GM06990 (cell line): ENCODE data around the gene HERC2.
"Not testable (repeated sequence)": the region's sequence is repeated elsewhere in the genome, so short reads cannot be mapped to it uniquely, and the experiment has no call there.

Experiments used
- DNase-seq: peaks from one replicate; pipeline ENCODE4 v3.0.0-alpha.2; 2011; ENCODE audit not compliant: insufficient read length; ENCODE audit errors: extremely low read depth
- H3K27me3 ChIP-seq: replicated peaks from 2 replicates; pipeline ENCODE4 v1.6.0; 2011; ENCODE audit warnings: low read length; ENCODE audit not compliant: control insufficient read depth, insufficient read depth
- H3K36me3 ChIP-seq: 2 replicates; pipeline ENCODE4 v1.5.1; 2011; ENCODE audit warnings: low read length; ENCODE audit not compliant: control insufficient read depth, insufficient read depth
- H3K4me3 ChIP-seq: replicated peaks from 2 replicates; pipeline ENCODE4 v1.5.1; 2011; ENCODE audit warnings: low read depth, mild to moderate bottlenecking, control low read depth, low read length

Gene HERC2, protein sequence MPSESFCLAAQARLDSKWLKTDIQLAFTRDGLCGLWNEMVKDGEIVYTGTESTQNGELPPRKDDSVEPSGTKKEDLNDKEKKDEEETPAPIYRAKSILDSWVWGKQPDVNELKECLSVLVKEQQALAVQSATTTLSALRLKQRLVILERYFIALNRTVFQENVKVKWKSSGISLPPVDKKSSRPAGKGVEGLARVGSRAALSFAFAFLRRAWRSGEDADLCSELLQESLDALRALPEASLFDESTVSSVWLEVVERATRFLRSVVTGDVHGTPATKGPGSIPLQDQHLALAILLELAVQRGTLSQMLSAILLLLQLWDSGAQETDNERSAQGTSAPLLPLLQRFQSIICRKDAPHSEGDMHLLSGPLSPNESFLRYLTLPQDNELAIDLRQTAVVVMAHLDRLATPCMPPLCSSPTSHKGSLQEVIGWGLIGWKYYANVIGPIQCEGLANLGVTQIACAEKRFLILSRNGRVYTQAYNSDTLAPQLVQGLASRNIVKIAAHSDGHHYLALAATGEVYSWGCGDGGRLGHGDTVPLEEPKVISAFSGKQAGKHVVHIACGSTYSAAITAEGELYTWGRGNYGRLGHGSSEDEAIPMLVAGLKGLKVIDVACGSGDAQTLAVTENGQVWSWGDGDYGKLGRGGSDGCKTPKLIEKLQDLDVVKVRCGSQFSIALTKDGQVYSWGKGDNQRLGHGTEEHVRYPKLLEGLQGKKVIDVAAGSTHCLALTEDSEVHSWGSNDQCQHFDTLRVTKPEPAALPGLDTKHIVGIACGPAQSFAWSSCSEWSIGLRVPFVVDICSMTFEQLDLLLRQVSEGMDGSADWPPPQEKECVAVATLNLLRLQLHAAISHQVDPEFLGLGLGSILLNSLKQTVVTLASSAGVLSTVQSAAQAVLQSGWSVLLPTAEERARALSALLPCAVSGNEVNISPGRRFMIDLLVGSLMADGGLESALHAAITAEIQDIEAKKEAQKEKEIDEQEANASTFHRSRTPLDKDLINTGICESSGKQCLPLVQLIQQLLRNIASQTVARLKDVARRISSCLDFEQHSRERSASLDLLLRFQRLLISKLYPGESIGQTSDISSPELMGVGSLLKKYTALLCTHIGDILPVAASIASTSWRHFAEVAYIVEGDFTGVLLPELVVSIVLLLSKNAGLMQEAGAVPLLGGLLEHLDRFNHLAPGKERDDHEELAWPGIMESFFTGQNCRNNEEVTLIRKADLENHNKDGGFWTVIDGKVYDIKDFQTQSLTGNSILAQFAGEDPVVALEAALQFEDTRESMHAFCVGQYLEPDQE (N-terminal part only)

GRCh38 chr15:28322129-28322588 is at the start of gene HERC2:
TSS of gene HERC2 (minus strand) at chr15:28322179. CDS start at chr15:28321433, 746 bp downstream.
- H3K36me3 ChIP-seq, H3K27me3 ChIP-seq, DNase-seq: not testable (repeated sequence)
- peak within 1 kb of the TSS; percentile 45 for H3K4me3 ChIP-seq

DNA sequence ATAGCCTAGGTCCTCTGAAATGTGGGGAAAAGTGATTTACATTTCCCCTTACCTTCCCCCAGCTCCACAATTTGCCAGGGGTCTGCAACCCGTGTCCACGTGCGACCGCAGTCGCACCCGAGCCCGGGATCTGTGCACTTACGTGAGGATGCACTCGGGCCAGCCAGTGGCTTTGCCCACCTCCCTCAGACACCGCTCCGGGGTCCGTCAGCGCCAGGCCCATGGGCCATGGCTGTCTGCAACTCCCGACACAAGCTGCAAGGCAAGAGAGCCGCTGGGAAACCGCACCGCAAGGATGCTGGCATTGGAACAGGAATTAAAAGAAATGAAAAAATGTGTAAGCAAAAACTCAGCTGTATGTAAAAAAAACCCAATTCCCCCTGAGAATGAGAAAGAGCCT is 43.5 kb upstream of the HERC2 start:
- not testable (repeated sequence) for H3K36me3 ChIP-seq, H3K4me3 ChIP-seq, DNase-seq, H3K27me3 ChIP-seq

GRCh38 chr15:28357984-28358383 is 36.0 kb upstream of the HERC2 start, which contains the start of gene GOLGA6L24:
TSS of gene GOLGA6L24 (minus strand) at chr15:28358084. CDS start at chr15:28358023, 61 bp downstream.
- not testable (repeated sequence) for DNase-seq, H3K27me3 ChIP-seq, H3K4me3 ChIP-seq, H3K36me3 ChIP-seq

- H3K36me3 ChIP-seq, H3K27me3 ChIP-seq, DNase-seq: not testable (repeated sequence)
- peak overlapping the region; percentile 45 for H3K4me3 ChIP-seq
Observed at GRCh38 chr15:28321358-28322078, 461 bp downstream of the HERC2 start.

GRCh38 chr15:28319725-28320124 is 2.3 kb downstream of the HERC2 start:
- DNase-seq, H3K36me3 ChIP-seq, H3K4me3 ChIP-seq, H3K27me3 ChIP-seq: not testable (repeated sequence)

DNA sequence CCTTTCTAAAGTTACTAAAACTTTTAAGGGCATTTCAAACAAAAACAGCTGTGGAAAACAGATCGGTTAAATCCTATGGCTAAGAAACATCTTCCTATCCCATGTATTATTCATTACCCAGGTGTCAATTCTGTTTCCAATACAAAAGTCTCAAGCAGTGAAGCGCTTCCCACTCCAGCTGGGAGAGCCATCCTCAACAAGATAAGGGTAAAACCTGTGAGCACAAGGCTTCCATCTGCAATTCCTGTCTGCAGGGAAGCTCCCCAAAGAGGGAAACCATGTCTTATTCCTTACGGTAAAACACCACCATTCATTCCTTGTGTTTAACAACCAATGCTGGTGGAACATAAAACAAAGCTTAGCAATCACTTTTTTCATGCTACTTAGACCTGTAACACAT is 3.2 kb downstream of the HERC2 start:
- H3K4me3 ChIP-seq, H3K27me3 ChIP-seq, H3K36me3 ChIP-seq, DNase-seq: not testable (repeated sequence)

DNA sequence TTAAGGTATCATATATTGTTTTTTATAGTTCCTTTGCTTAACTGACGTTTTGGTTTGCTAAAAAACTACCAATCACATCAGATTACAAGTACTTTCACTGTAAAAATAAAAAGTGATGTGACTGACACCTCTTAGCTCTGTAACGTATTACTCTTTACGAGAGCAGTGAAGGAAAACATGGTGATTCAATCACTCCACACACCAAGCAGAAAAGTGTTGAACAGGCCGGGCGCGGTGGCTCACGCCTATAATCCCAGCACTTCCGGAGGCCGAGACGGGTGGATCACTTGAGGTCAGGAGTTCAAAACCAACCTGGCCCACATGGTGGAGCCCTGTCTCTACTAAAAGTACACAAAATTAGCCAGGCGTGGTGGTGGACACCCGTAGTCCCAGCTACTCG is 3.9 kb downstream of the HERC2 start:
- DNase-seq, H3K36me3 ChIP-seq, H3K27me3 ChIP-seq, H3K4me3 ChIP-seq: not testable (repeated sequence)

DNA sequence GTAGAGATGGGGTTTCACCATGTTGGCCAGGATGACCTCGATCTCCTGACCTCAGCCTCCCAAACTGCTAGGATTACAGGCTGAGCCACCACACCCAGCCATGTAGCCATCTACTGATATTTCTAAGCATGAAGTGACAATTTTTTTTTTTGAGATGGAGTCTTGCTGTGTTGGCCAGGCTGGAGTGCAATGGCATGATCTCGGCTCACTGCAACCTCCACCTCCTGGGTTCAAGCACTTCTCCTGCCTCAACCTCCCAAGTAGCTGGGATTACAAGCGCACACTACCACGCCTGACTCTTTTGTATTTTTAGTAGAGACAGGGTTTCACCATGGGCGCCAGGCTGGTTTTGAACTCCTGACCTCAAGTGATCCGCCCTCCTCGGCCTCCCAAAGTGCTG is 5.0 kb downstream of the HERC2 start:
- H3K27me3 ChIP-seq, DNase-seq, H3K4me3 ChIP-seq, H3K36me3 ChIP-seq: not testable (repeated sequence)

- not testable (repeated sequence) for DNase-seq, H3K4me3 ChIP-seq, H3K36me3 ChIP-seq, H3K27me3 ChIP-seq
Observed at GRCh38 chr15:28310454-28310853, 11.5 kb downstream of the HERC2 start.

DNA sequence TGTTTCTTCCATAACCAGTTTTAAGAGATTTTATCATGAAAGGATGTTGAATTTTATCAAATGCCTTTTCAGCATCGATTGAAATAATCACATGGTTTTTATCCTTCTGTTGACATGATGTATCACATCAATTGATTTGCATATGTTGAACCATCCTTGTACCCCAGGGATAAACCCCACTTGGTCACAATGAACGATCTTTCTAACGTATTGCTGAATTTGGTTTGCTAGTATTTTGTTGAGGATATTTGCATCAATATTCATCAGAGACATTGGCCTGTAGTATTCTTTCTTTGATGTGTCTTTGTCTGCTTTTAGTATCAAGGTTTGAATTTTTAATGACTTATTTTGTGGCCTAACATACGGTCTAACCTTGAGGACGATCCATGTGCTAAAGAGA is 13.3 kb downstream of the HERC2 start:
- not testable (repeated sequence) for DNase-seq, H3K4me3 ChIP-seq, H3K27me3 ChIP-seq, H3K36me3 ChIP-seq

DNA sequence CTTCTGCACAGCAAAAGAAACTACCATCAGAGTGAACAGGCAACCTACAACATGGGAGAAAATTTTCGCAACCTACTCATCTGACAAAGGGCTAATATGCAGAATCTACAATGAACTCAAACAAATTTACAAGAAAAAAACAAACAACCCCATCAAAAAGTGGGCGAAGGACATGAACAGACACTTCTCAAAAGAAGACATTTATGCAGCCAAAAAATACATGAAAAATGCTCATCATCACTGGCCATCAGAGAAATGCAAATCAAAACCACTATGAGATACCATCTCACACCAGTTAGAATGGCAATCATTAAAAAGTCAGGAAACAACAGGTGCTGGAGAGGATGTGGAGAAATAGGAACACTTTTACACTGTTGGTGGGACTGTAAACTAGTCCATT is 16.3 kb downstream of the HERC2 start:
- not testable (repeated sequence) for DNase-seq, H3K36me3 ChIP-seq

DNA sequence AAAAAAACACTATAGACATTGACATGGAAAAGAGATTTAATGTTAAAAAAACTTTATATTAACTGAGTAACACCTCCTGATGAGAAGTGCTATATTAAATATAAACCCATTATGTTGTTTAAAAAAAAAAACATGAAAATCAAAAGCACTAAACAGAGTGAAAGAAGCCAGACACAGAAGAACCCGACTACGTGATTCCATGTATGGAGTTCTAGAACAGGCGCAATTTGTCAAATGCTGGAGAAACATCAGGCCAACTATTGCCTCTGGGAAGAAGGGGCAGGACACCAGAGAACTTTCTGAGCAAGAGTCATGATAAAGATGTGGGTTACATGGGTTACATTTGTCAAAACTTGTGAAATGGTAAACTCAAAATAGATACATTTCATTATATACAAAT is 24.5 kb downstream of the HERC2 start:
- not testable (repeated sequence) for H3K4me3 ChIP-seq, H3K36me3 ChIP-seq, H3K27me3 ChIP-seq, DNase-seq

More for the DNA sequence above, 16.3 kb downstream of the HERC2 start:
- H3K27me3 ChIP-seq, H3K4me3 ChIP-seq: not testable (repeated sequence)

DNA sequence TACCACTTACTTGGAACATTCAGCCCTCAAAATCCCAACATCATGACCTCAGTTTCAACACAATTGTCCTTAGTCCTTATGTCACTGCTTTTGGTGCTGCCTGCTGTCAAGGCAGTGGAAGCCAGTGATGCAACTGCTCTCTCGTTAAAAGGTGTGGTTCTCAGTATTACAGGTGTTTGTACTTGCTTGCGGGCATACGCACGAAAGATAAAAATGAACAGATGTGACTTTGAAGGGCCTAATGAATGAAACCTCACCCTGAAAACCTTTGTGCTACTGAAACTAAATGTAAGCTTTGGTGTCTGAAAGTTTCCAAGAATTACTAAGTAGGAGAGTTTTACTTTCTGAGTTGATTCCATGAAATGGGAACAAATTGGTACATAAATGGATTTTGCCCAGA is 25.2 kb downstream of the HERC2 start:
- H3K4me3 ChIP-seq, H3K36me3 ChIP-seq, DNase-seq, H3K27me3 ChIP-seq: not testable (repeated sequence)
